Subcutaneous adipose tissue (tissue), 4 donors: ENCODE data around the gene VSTM2L. TPM values are rescaled to one million over a fixed set of nuclear protein-coding genes. Genes with fewer than 3 reads are reported as not detected.

Source experiments
- CTCF ChIP-seq: fragments of 450-650 bp; IDR thresholded peaks from one replicate; pipeline ENCODE4 v1.5.1; 2016; ENCODE audit warnings: low read depth, mild to moderate bottlenecking, control low read depth, antibody characterized with exemption, moderate library complexity
- total RNA-seq, 4 donors: library from RNA; depleted of rRNA; stranded (reverse); fragments of >200 nt; gene quantifications; one replicate each; pipeline ENCODE4 v1.1.0, GENCODE V29; 2016

The VSTM2L gene
- total RNA-seq, 4 donors from 2014 or later = 1.1 to 1.9 TPM; not detected in 2

GRCh38 chr20:37977338-37977737 lies 74.4 kb downstream of the VSTM2L start:
- no peak for TF ChIP-seq CTCF

GRCh38 chr20:37977786-37978185 lies 74.9 kb downstream of the VSTM2L start:
- TF ChIP-seq CTCF = no peak

- TF ChIP-seq CTCF = no peak
Observed at GRCh38 chr20:37979021-37979985, 76.4 kb downstream of the VSTM2L start.

- TF ChIP-seq CTCF = no peak
Observed at GRCh38 chr20:37980383-37980782, 77.5 kb downstream of the VSTM2L start.

- TF ChIP-seq CTCF = no peak
Observed at GRCh38 chr20:37980876-37981275, 77.9 kb downstream of the VSTM2L start.

GRCh38 chr20:37981568-37981967 lies 78.6 kb downstream of the VSTM2L start:
- no peak for TF ChIP-seq CTCF

- TF ChIP-seq CTCF = no peak
Observed at GRCh38 chr20:37983286-37983685, 80.4 kb downstream of the VSTM2L start.
